GM12878 (cell line): ENCODE measurements around the gene ALOXE3. TPM values are rescaled to one million over a fixed set of nuclear protein-coding genes. Genes with fewer than 3 reads are reported as not detected.
A peak's percentile ranks its signal among the peaks of the same experiment; 100 is the strongest.

Source experiments
- ATF7 ChIP-seq: fragments of 450-650 bp; IDR thresholded peaks from 2 replicates; pipeline ENCODE4 v1.6.1; 2016; ENCODE audit warnings: low read depth, mild to moderate bottlenecking
- BCLAF1 ChIP-seq: fragments of 450-650 bp; IDR thresholded peaks from 2 replicates; pipeline ENCODE4 v1.6.1; 2017; ENCODE audit warnings: antibody characterized with exemption, mild to moderate bottlenecking, moderate library complexity
- CREB1 ChIP-seq: IDR thresholded peaks from 2 replicates; pipeline ENCODE4 v1.6.1; 2012; ENCODE audit warnings: low read depth, mild to moderate bottlenecking, inconsistent platforms
- CTCF ChIP-seq, 3 experiments: IDR thresholded peaks in 2 of 3; conservative IDR thresholded peaks in 1 of 3; 2 replicates each; pipeline ENCODE4 v1.5.1; 2011; ENCODE audit warnings: low read depth in 3 of 3, low read length in 3 of 3, mild to moderate bottlenecking in 3 of 3, control low read depth in 2 of 3, moderate library complexity in 2 of 3, inconsistent platforms in 1 of 3, mixed read lengths in 1 of 3; ENCODE audit not compliant: control insufficient read depth in 2 of 3, insufficient read depth in 1 of 3; ENCODE audit errors: extremely low read depth in 1 of 3
- HCFC1 ChIP-seq: fragments of 150-350 bp; IDR thresholded peaks from 2 replicates; pipeline ENCODE4 v1.6.1; 2014; ENCODE audit warnings: low read length
- HDAC2 ChIP-seq: fragments of 200-600 bp; sonication (generic); IDR thresholded peaks from 2 replicates; pipeline ENCODE4 v1.6.1; 2017
- IKZF1 ChIP-seq: fragments of 450-650 bp; conservative IDR thresholded peaks from 2 replicates; pipeline ENCODE4 v1.6.1; 2017; ENCODE audit warnings: antibody characterized with exemption, mild to moderate bottlenecking
- IKZF2 ChIP-seq, 2 experiments: fragments of 450-650 bp; IDR thresholded peaks; 2 replicates each; pipeline ENCODE4 v1.6.1; 2017; ENCODE audit warnings: mild to moderate bottlenecking in 2 of 2, moderate library complexity in 2 of 2
- JUND ChIP-seq: IDR thresholded peaks from 2 replicates; pipeline ENCODE4 v1.6.1; 2012; ENCODE audit warnings: low read depth, mild to moderate bottlenecking, low read length, improper control_type of control experiment, moderate library complexity
- KDM1A ChIP-seq: fragments of 200-600 bp; sonication (generic); IDR thresholded peaks from 2 replicates; pipeline ENCODE4 v1.6.1; 2016; ENCODE audit warnings: borderline replicate concordance
- LARP7 ChIP-seq: fragments of 450-650 bp; IDR thresholded peaks from 2 replicates; pipeline ENCODE4 v1.6.1; 2017; ENCODE audit warnings: mild to moderate bottlenecking
- MEF2A ChIP-seq: IDR thresholded peaks from 2 replicates; pipeline ENCODE4 v1.6.1; 2011; ENCODE audit warnings: low read depth, mild to moderate bottlenecking, low read length, moderate library complexity; ENCODE audit not compliant: insufficient read depth
- MTA3 ChIP-seq: IDR thresholded peaks from 2 replicates; pipeline ENCODE4 v1.6.1; 2012; ENCODE audit warnings: low read length, inconsistent platforms, borderline replicate concordance
- NR2F1 ChIP-seq: fragments of 450-650 bp; conservative IDR thresholded peaks from 2 replicates; pipeline ENCODE4 v1.6.1; 2017; ENCODE audit warnings: mild to moderate bottlenecking
- PAX5 ChIP-seq: IDR thresholded peaks from 2 replicates; pipeline ENCODE4 v1.6.1; 2011; ENCODE audit warnings: low read depth, low read length, borderline replicate concordance
- PBX3 ChIP-seq: IDR thresholded peaks from 2 replicates; pipeline ENCODE4 v1.6.1; 2011; ENCODE audit warnings: mild to moderate bottlenecking, low read depth, low read length, moderate library complexity; ENCODE audit not compliant: insufficient replicate concordance
- POLR2AphosphoS2 ChIP-seq: IDR thresholded peaks from 2 replicates; pipeline ENCODE4 v1.6.1; 2011; ENCODE audit warnings: low read depth, mild to moderate bottlenecking, low read length, improper control_type of control experiment, moderate library complexity
- RELB ChIP-seq: fragments of 450-650 bp; IDR thresholded peaks from 2 replicates; pipeline ENCODE4 v1.6.1; 2017; ENCODE audit warnings: low read depth, mild to moderate bottlenecking, moderate library complexity
- SMAD1 ChIP-seq: fragments of 450-650 bp; IDR thresholded peaks from 2 replicates; pipeline ENCODE4 v1.6.1; 2018; ENCODE audit warnings: mild to moderate bottlenecking, low read depth; ENCODE audit not compliant: partially characterized antibody
- STAT1 ChIP-seq: fragments of 450-650 bp; conservative IDR thresholded peaks from 2 replicates; pipeline ENCODE4 v1.6.1; 2014; ENCODE audit warnings: antibody characterized with exemption, mild to moderate bottlenecking
- SUPT20H ChIP-seq: IDR thresholded peaks from 2 replicates; pipeline ENCODE4 v1.6.1; 2011; ENCODE audit warnings: low read depth, mild to moderate bottlenecking, low read length, moderate library complexity, borderline replicate concordance; ENCODE audit not compliant: control insufficient read depth
- SUZ12 ChIP-seq: fragments of 200-600 bp; sonication (generic); IDR thresholded peaks from one replicate; pipeline ENCODE4 v1.6.1; 2018; ENCODE audit warnings: antibody characterized with exemption, mild to moderate bottlenecking; ENCODE audit not compliant: unreplicated experiment
- TAF1 ChIP-seq: IDR thresholded peaks from 2 replicates; pipeline ENCODE4 v1.6.1; 2011; ENCODE audit warnings: mild to moderate bottlenecking, low read depth, low read length, borderline replicate concordance
- YY1 ChIP-seq: IDR thresholded peaks from 2 replicates; pipeline ENCODE4 v1.6.1; 2011; ENCODE audit warnings: low read depth, mild to moderate bottlenecking, low read length
- polyA plus RNA-seq, 11 experiments: library from polyadenylated mRNA; depleted of rRNA in 4 of 11; unstranded in 6 of 11; stranded (reverse) in 5 of 11; fragments of >200 nt; fragmentation: Nextera tagmentation in 4 of 11; fragmentation: Illumina TruSeq in 1 of 11; extraction: Ambion mirVana in 4 of 11; extraction: Trizol in 1 of 11; gene quantifications; 1 replicate in 1 of 11; 2 replicates in 10 of 11; pipeline versions ENCODE4 v1.2.1 to v1.2.3, GENCODE V29; 2011 to 2016; ENCODE audit warnings: inconsistent platforms in 2 of 11, missing spikeins in 2 of 11, low read depth in 1 of 11
- total RNA-seq, 4 experiments: library from RNA; depleted of rRNA in 3 of 4; stranded (reverse); fragments of >200 nt in 3 of 4; fragmentation: Illumina TruSeq in 1 of 4; extraction: Trizol in 1 of 4; gene quantifications; 2 replicates each; pipeline versions ENCODE4 v1.2.1 to v1.2.3, GENCODE V29; 2013 to 2021

ALOXE3 gene
- total and polyA plus RNA-seq, 10 of the 15 experiments (the other 5 are each of a cell fraction or from before 2014, with no cell fraction given), result 0.04 TPM; not detected in 9

- peak; percentile 67; the same call in 1 of the 2 replicates for TF ChIP-seq RELB
- no peak for TF ChIP-seq HDAC2
- no peak for TF ChIP-seq MTA3
- no peak for TF ChIP-seq LARP7
- TF ChIP-seq KDM1A, result no peak
- TF ChIP-seq PAX5, result peak; percentile 72; the same call in 1 of the 2 replicates
- TF ChIP-seq SUZ12, result no peak
- peak; percentile 36; the same call in 1 of the 2 replicates for TF ChIP-seq YY1
- peak; percentile 26 for TF ChIP-seq PBX3
- TF ChIP-seq CTCF (IDR thresholded peaks at IDR 0.05 in 2 of 3, conservative IDR thresholded peaks at IDR 0.05 in 1 of 3; ENCODE audit: control insufficient read depth in 2 of 3, extremely low read depth in 1 of 3, insufficient read depth in 1 of 3, low read depth in 3 of 3, low read length in 3 of 3), result no peak
- peak; percentile 89; the same call in 1 of the 2 replicates for TF ChIP-seq POLR2AphosphoS2
- peak; percentile 94 for TF ChIP-seq IKZF1
- TF ChIP-seq JUND, result 0 out of 2 replicates have a peak, but pooled peaks have one; percentile 11
- peak; percentile 73 to 76 for TF ChIP-seq IKZF2 (IDR thresholded peaks at IDR 0.05)
- TF ChIP-seq TAF1, result 0 out of 2 replicates have a peak, but pooled peaks have one; percentile 51
- TF ChIP-seq MEF2A, result peak; percentile 86
- TF ChIP-seq HCFC1, result peak; percentile 38; the same call in 1 of the 2 replicates
- no peak for TF ChIP-seq SUPT20H
- no peak for TF ChIP-seq SMAD1
- peak; percentile 93 for TF ChIP-seq CREB1
- TF ChIP-seq NR2F1, result peak; percentile 67
- TF ChIP-seq BCLAF1, result no peak
- TF ChIP-seq STAT1, result 0 out of 2 replicates have a peak, but pooled peaks have one; percentile 62
- TF ChIP-seq ATF7, result peak; percentile 38; the same call in 1 of the 2 replicates
These were observed 32.9 kb upstream of the ALOXE3 start (continued) for GRCh38 chr17:8151120-8151640.
